HEK293 (cell line): Measurements from ENCODE around the gene PCBP4.

Source experiments
- CTCF ChIA-PET: fragments of 350-600 bp; formaldehyde crosslinking; extraction: SDS; loops from one replicate; lab custom pipeline; 2021; ENCODE audit warnings: antibody characterized with exemption; lab: Yijun Ruan, JAX
- POLR2A ChIA-PET: fragments of 300-600 bp; formaldehyde crosslinking; extraction: SDS; loops from one replicate; lab custom pipeline; 2020; ENCODE audit warnings: antibody characterized with exemption, inconsistent platforms; lab: Yijun Ruan, JAX
- H3K27ac ChIP-seq: fragments of 200-500 bp; sonication (Bioruptor generic); 2 replicates; pipeline ENCODE4 v1.5.1; 2014; ENCODE audit warnings: low read depth, low read length, control low read depth, inconsistent platforms; ENCODE audit errors: extremely low read depth
- H3K36me3 ChIP-seq, 2 experiments: fragments of 200-500 bp in 1 of 2; sonication (Bioruptor generic) in 1 of 2; 1 replicate in 1 of 2; 2 replicates in 1 of 2; pipeline ENCODE4 v1.5.1; 2014 to 2017; ENCODE audit warnings: inconsistent platforms in 2 of 2, low read length in 2 of 2; ENCODE audit not compliant: control insufficient read depth in 2 of 2, insufficient read depth in 1 of 2
- H3K4me1 ChIP-seq: fragments of 200-500 bp; sonication (Bioruptor generic); 2 replicates; pipeline ENCODE4 v1.5.1; 2014; ENCODE audit warnings: mild to moderate bottlenecking, low read length, inconsistent platforms; ENCODE audit not compliant: control insufficient read depth, insufficient read depth
- H3K4me3 ChIP-seq: 2 replicates; pipeline ENCODE4 v1.5.1; 2011; ENCODE audit warnings: low read depth, mild to moderate bottlenecking, control low read depth, low read length, moderate library complexity
- H3K9me3 ChIP-seq: fragments of 200-500 bp; sonication (Bioruptor generic); 2 replicates; pipeline ENCODE4 v1.5.1; 2014; ENCODE audit warnings: low read depth, low read length, inconsistent platforms; ENCODE audit not compliant: control insufficient read depth, insufficient read depth
- BCL11B ChIP-seq: fragments of 450-650 bp; formaldehyde crosslinking; IDR thresholded peaks from 2 replicates; pipeline ENCODE4 v1.5.1; 2016; ENCODE audit warnings: low read depth, missing biosample characterization, missing genetic modification characterization
- EGR2 ChIP-seq: fragments of 450-650 bp; formaldehyde crosslinking; IDR thresholded peaks from 2 replicates; pipeline ENCODE4 v1.5.1; 2016; ENCODE audit warnings: low read depth, missing biosample characterization, missing genetic modification characterization
- GLIS2 ChIP-seq: fragments of 450-650 bp; formaldehyde crosslinking; IDR thresholded peaks from 2 replicates; pipeline ENCODE4 v1.5.1; 2016; ENCODE audit warnings: missing biosample characterization, missing genetic modification characterization
- IKZF3 ChIP-seq: fragments of 450-650 bp; IDR thresholded peaks from 2 replicates; pipeline ENCODE4 v1.5.0; 2018; ENCODE audit warnings: missing biosample characterization, mild to moderate bottlenecking, missing genetic modification characterization, moderate library complexity
- ZBTB20 ChIP-seq: fragments of 450-650 bp; formaldehyde crosslinking; IDR thresholded peaks from 2 replicates; pipeline ENCODE4 v1.5.1; 2016; ENCODE audit warnings: missing biosample characterization, missing genetic modification characterization
- ZNF174 ChIP-seq: fragments of 450-650 bp; formaldehyde crosslinking; IDR thresholded peaks from 2 replicates; pipeline ENCODE4 v1.5.0; 2017; ENCODE audit warnings: missing biosample characterization, mild to moderate bottlenecking, missing genetic modification characterization
- ZNF426 ChIP-seq: fragments of 450-650 bp; formaldehyde crosslinking; IDR thresholded peaks from 2 replicates; pipeline ENCODE4 v1.5.1; 2017; ENCODE audit warnings: missing biosample characterization, missing genetic modification characterization, mild to moderate bottlenecking, inconsistent platforms, moderate library complexity
- ZNF610 ChIP-seq: fragments of 450-650 bp; formaldehyde crosslinking; IDR thresholded peaks from 2 replicates; pipeline ENCODE4 v1.5.1; 2016; ENCODE audit warnings: missing biosample characterization, missing genetic modification characterization, borderline replicate concordance
- ZXDB ChIP-seq: fragments of 450-650 bp; formaldehyde crosslinking; IDR thresholded peaks from 2 replicates; pipeline ENCODE4 v1.5.1; 2016; ENCODE audit warnings: missing biosample characterization, missing genetic modification characterization
- TF ChIP-seq, protein P1 (sequence below): fragments of 450-650 bp; IDR thresholded peaks from 2 replicates; pipeline ENCODE4 v1.5.1; 2018; ENCODE audit warnings: missing biosample characterization, mild to moderate bottlenecking, missing genetic modification characterization
- TF ChIP-seq, protein P2 (sequence below): fragments of 450-650 bp; IDR thresholded peaks from 2 replicates; pipeline ENCODE4 v1.5.1; 2018; ENCODE audit warnings: missing biosample characterization, missing genetic modification characterization
- TF ChIP-seq, protein P3 (sequence below): fragments of 450-650 bp; formaldehyde crosslinking; IDR thresholded peaks from 2 replicates; pipeline ENCODE4 v1.5.1; 2016; ENCODE audit warnings: missing biosample characterization, missing genetic modification characterization

PCBP4 gene

DNA sequence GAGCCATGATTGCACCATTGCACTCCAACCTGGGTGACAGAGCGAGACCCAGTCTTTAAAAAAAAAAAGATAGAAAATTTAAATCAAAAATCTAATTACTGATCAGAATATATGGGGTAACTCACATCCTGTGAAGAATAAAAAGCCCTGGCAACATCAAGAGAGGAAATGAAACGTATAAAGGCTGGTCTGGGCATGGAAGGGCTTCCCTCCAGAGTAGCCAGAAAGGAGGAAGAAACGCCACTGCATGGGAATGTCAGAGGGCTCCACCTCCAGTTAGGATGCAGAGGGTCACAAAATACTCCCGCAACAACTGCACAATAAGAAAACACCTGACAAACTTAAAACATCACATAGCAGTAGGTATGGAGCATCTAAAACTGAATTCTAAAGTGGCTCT, 59.2 kb downstream of the PCBP4 start:
- CTCF ChIA-PET: no interaction called here
- POLR2A ChIA-PET: no interaction called here
- TF ChIP-seq, protein P1, sequence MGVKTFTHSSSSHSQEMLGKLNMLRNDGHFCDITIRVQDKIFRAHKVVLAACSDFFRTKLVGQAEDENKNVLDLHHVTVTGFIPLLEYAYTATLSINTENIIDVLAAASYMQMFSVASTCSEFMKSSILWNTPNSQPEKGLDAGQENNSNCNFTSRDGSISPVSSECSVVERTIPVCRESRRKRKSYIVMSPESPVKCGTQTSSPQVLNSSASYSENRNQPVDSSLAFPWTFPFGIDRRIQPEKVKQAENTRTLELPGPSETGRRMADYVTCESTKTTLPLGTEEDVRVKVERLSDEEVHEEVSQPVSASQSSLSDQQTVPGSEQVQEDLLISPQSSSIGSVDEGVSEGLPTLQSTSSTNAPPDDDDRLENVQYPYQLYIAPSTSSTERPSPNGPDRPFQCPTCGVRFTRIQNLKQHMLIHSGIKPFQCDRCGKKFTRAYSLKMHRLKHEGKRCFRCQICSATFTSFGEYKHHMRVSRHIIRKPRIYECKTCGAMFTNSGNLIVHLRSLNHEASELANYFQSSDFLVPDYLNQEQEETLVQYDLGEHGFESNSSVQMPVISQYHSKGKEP (tag by site-specific recombination): no peak
- TF ChIP-seq BCL11B (no peak), EGR2 (tag by site-specific recombination) (no peak), ZXDB (tag by site-specific recombination) (no peak), ZNF610 (tag by site-specific recombination) (no peak), IKZF3 (tag by site-specific recombination) (no peak), ZBTB20 (tag by site-specific recombination) (no peak), ZNF174 (tag by site-specific recombination) (no peak), GLIS2 (tag by site-specific recombination) (no peak), ZNF426 (tag by site-specific recombination) (no peak)
- TF ChIP-seq, protein P2, sequence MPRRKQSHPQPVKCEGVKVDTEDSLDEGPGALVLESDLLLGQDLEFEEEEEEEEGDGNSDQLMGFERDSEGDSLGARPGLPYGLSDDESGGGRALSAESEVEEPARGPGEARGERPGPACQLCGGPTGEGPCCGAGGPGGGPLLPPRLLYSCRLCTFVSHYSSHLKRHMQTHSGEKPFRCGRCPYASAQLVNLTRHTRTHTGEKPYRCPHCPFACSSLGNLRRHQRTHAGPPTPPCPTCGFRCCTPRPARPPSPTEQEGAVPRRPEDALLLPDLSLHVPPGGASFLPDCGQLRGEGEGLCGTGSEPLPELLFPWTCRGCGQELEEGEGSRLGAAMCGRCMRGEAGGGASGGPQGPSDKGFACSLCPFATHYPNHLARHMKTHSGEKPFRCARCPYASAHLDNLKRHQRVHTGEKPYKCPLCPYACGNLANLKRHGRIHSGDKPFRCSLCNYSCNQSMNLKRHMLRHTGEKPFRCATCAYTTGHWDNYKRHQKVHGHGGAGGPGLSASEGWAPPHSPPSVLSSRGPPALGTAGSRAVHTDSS: no peak
- TF ChIP-seq, protein P3, sequence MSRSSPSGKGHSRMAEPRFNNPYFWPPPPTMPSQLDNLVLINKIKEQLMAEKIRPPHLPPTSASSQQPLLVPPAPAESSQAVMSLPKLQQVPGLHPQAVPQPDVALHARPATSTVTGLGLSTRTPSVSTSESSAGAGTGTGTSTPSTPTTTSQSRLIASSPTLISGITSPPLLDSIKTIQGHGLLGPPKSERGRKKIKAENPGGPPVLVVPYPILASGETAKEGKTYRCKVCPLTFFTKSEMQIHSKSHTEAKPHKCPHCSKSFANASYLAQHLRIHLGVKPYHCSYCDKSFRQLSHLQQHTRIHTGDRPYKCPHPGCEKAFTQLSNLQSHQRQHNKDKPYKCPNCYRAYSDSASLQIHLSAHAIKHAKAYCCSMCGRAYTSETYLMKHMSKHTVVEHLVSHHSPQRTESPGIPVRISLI (tag by site-specific recombination): no peak
- TF ChIP-seq, all 188 proteins: peak for 0
- Histone ChIP-seq H3K9me3 (no peaks in the 10 kb centered on the region), H3K4me3 (no peak overlapping the region), H3K36me3 (no peaks in the 10 kb centered on the region), H3K4me1 (no peaks in the 10 kb centered on the region), H3K27ac (no peak overlapping the region)
